Lung (tissue), 12 donors: ENCODE results near the gene PRKCSH. TPM values are rescaled to one million over a fixed set of nuclear protein-coding genes. Genes with fewer than 3 reads are reported as not detected.
A peak's percentile ranks its signal among the peaks of the same experiment; 100 is the strongest.

Experiments used
- ATAC-seq: fragments of 200-7000 bp; cut with Tn5 transposase; one replicate; pipeline ENCODE4 v1.9.1; 2020; ENCODE audit warnings: moderate number of reproducible peaks; ENCODE audit not compliant: insufficient read depth, low FRiP score
- DNase-seq, 3 donors: peaks; one replicate each; pipeline ENCODE4 v3.0.0-alpha.2; 2013 to 2017
- H3K27ac ChIP-seq, 2 donors: one replicate each; pipeline ENCODE4 v1.5.1; 2013; ENCODE audit warnings: mild to moderate bottlenecking in 2 of 2, moderate library complexity in 2 of 2, control low read depth in 1 of 2, inconsistent platforms in 1 of 2, low read depth in 1 of 2, low read length in 1 of 2
- H3K27me3 ChIP-seq, 3 donors: one replicate each; pipeline ENCODE4 v1.5.1; 2013; ENCODE audit warnings: low read length in 2 of 3; ENCODE audit not compliant: control insufficient read depth in 3 of 3, insufficient read depth in 3 of 3
- H3K36me3 ChIP-seq, 4 donors: one replicate each; pipeline ENCODE4 v1.5.1; 2013; ENCODE audit warnings: low read length in 4 of 4, mild to moderate bottlenecking in 1 of 4, moderate library complexity in 1 of 4; ENCODE audit not compliant: control insufficient read depth in 4 of 4, insufficient read depth in 4 of 4
- H3K4me1 ChIP-seq, 5 donors: one replicate each; pipeline ENCODE4 v1.5.1; 2013; ENCODE audit warnings: low read length in 5 of 5, mild to moderate bottlenecking in 2 of 5, moderate library complexity in 1 of 5; ENCODE audit not compliant: control insufficient read depth in 5 of 5, insufficient read depth in 5 of 5
- H3K4me3 ChIP-seq: one replicate; pipeline ENCODE4 v1.5.1; 2013; ENCODE audit warnings: mild to moderate bottlenecking, control low read depth, moderate library complexity
- H3K9ac ChIP-seq, 2 donors: one replicate each; pipeline ENCODE4 v1.5.1; 2013; ENCODE audit warnings: low read length in 2 of 2, control low read depth in 1 of 2; ENCODE audit not compliant: insufficient read depth in 1 of 2
- H3K9me3 ChIP-seq, 4 donors: one replicate each; pipeline ENCODE4 v1.5.1; 2013; ENCODE audit warnings: low read length in 3 of 4, mild to moderate bottlenecking in 1 of 4, moderate library complexity in 1 of 4; ENCODE audit not compliant: control insufficient read depth in 4 of 4, insufficient read depth in 3 of 4
- CTCF ChIP-seq: IDR thresholded peaks from 2 replicates; pipeline ENCODE4 v1.5.1; 2012; ENCODE audit warnings: mild to moderate bottlenecking; ENCODE audit errors: control extremely low read depth, extremely low read depth
- WGBS, 2 donors: extraction: QIAGEN DNeasy Blood & Tissue Kit; methylation state at CpG; one replicate each; pipeline ENCODE4 v1.1.7; 2013; 5-methylcytosine and 5-hydroxymethylcytosine counted together
- polyA plus RNA-seq, 2 donors: library from polyadenylated mRNA; stranded (reverse); fragments of 200-250 nt; gene quantifications; one replicate each; pipeline ENCODE4 v1.2.1, GENCODE V29; 2013
- total RNA-seq, 2 donors: library from RNA; depleted of rRNA in 1 of 2; stranded (reverse); fragments of >200 nt in 1 of 2; gene quantifications; one replicate each; pipeline ENCODE4 v1.2.1, GENCODE V29; 2014 to 2021
- donor health status: control.
- donor health status: control.
- donor health status: Bipolar disorder and iron deficiency.
- donor health status: healthy.
- donor health status: DM: yes; HTN: yes; CAD: no.

Gene PRKCSH
- total and polyA plus RNA-seq, 4 donors = 115 to 315 (median 158) TPM

GRCh38 chr19:11495481-11495880, 60.0 kb downstream of the PRKCSH start:
- Histone ChIP-seq H3K4me3 (no peak overlapping the region), H3K36me3 (peaks cover 0 to 27% (median 2%) of the 10 kb centered on the region in 4 donors), H3K27me3 (no peaks in the 10 kb centered on the region), H3K9me3 (no peaks in the 10 kb centered on the region), H3K9ac (no peak overlapping the region), H3K4me1 (no peaks in the 10 kb centered on the region), H3K27ac (no peak overlapping the region)
- 94 to 95% methylated on average over 8 to 10 of the region's 10 CpGs for WGBS, 2 donors
- ATAC-seq (no peak), DNase-seq (no peak)
- no peak for TF ChIP-seq CTCF

- H3K4me1 ChIP-seq = no peaks in the 10 kb centered on the region
- DNase-seq (no peak), ATAC-seq (no peak)
- no peaks in the 10 kb centered on the region for H3K9me3 ChIP-seq
- H3K27ac ChIP-seq = no peak overlapping the region
- peaks cover 0 to 23% (median 2%) of the 10 kb centered on the region in 4 donors for H3K36me3 ChIP-seq
- 97 to 98% methylated on average over 22 of the region's 22 CpGs for WGBS, 2 donors
- H3K27me3 ChIP-seq = no peaks in the 10 kb centered on the region
- H3K9ac ChIP-seq = no peak overlapping the region
- no peak for TF ChIP-seq CTCF
- H3K4me3 ChIP-seq = no peak overlapping the region
These were observed 60.5 kb downstream of the PRKCSH start for GRCh38 chr19:11495885-11496284.

- peaks cover 0 to 22% (median 2%) of the 10 kb centered on the region in 4 donors for H3K36me3 ChIP-seq
- no peak overlapping the region for H3K4me3 ChIP-seq
- no peaks in the 10 kb centered on the region for H3K9me3 ChIP-seq
- ATAC-seq = no peak
- DNase-seq = peak; percentile 24 to 51 (median 29)
- H3K27me3 ChIP-seq = no peaks in the 10 kb centered on the region
- 75 to 76% methylated on average over 17 of the region's 17 CpGs for WGBS, 2 donors
- H3K4me1 ChIP-seq = no peaks in the 10 kb centered on the region
- no peak overlapping the region for H3K9ac ChIP-seq
- no peak overlapping the region for H3K27ac ChIP-seq
- no peak for TF ChIP-seq CTCF
These were observed 61.1 kb downstream of the PRKCSH start for GRCh38 chr19:11496391-11497163.
